HG02981 (cell line): ENCODE data around the gene PTPN14.
"Not testable (repeated sequence)": the region's sequence is repeated elsewhere in the genome, so short reads cannot be mapped to it uniquely, and the experiment has no call there.

Experiments used
- ATAC-seq: cut with Tn5 transposase; IDR thresholded peaks from one replicate; pipeline ENCODE4 v1.9.1; 2021; ENCODE audit warnings: mild to moderate bottlenecking, moderate library complexity; ENCODE audit not compliant: unreplicated experiment

Gene PTPN14

DNA sequence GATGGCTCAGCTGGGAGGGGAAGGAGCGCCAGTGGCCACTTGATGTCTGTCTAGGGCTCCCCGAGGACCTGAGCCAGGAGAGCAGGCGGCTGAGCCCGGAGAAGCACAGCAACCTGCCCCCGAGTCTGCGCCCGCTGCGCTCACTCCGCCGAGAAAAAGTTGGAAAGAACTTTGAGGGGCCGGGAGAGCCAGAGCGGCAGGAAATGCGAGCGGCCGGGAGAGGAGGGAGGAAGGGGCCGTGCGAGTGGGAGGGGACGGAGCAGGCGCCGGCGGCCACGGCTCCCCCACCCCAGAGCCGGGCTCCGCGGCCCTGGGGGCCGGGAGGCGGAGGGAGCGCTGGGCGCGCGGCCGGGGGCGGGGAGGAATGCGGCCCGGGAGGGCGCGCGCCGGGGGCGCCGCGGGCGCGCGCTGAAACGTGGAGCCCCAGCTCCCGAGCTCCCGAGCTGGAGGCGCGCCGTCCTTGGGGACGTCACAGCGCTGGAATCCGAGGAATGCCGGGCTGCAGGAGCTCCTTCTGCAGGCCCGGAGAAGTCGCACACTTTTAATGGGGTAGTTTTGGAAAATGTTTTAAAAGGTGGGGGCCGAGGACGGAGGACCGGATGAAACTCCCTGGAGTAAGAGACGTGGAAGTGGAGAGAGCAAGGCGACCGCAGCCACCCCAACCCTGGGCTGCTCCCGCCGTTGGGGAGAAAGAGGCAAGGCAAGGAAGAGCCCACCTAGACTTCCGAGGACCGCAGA is at the start of gene PTPN14:
PTPN14 (minus strand) TSS at position 167 of the 738 bp plus-strand sequence. CDS start 86,799 bp downstream, outside the sequence.
- no peak for ATAC-seq

DNA sequence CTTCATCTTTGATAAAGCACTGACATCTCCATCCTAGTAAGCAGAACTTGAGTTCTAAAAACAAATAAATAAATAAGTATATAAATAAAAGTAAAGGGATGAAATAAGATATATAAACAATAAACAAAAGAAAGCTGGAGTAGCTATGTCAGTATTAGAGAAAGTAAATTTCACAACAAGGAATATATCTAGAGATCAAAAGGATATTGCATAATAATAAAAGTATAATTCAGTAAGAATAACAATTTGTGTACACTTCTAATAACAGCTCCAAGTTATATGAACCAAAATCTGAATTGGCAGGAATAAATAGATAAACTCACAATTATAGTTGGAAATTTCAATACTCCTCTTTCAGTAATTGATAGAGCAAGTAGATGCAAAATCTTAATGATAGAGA is 41.8 kb upstream of the PTPN14 start:
- ATAC-seq = no peak

DNA sequence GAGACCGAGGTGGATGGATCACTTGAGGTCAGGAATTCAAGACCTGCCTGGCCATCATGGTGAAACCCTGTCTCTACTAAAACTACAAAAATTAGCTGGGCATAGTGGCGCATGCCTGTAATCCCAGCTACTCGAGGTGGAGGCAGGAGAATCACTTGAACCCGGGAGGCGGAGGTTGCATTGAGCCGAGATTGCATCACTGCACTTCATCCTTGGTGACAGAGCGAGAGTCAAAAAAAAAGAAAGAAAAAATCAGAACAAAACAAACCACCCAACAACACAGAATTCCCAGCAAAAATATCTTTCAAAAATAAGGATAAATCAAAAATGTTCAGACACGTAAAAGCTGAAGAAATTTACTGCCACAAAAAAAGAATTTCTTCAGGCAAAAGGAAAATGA is 40.5 kb upstream of the PTPN14 start:
- not testable (repeated sequence) for ATAC-seq

GRCh38 chr1:214590696-214591095 is 39.3 kb upstream of the PTPN14 start:
- ATAC-seq = no peak

- no peak for ATAC-seq
Observed at GRCh38 chr1:214588963-214589597, 37.7 kb upstream of the PTPN14 start.

GRCh38 chr1:214587165-214587564 is 35.8 kb upstream of the PTPN14 start:
- ATAC-seq = no peak

DNA sequence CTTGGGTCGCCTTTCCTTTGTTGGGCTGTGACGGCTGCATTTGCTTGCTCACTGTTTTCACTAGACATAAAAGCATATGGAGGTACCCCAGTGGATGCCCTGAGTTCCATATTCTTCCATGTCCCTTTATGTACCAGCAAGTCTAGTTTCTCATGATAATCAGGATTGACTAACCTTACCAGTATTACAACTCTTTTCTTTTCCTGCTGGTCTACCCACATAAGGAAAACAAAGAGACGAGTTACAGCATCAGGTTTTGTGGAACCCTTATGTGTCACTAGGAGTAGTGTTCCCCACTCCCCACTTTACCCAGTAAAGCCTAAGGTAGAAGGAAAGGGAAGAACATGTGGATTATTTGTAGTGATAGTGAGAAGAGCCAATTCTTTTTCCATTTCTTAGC is 35.2 kb upstream of the PTPN14 start:
- no peak for ATAC-seq

DNA sequence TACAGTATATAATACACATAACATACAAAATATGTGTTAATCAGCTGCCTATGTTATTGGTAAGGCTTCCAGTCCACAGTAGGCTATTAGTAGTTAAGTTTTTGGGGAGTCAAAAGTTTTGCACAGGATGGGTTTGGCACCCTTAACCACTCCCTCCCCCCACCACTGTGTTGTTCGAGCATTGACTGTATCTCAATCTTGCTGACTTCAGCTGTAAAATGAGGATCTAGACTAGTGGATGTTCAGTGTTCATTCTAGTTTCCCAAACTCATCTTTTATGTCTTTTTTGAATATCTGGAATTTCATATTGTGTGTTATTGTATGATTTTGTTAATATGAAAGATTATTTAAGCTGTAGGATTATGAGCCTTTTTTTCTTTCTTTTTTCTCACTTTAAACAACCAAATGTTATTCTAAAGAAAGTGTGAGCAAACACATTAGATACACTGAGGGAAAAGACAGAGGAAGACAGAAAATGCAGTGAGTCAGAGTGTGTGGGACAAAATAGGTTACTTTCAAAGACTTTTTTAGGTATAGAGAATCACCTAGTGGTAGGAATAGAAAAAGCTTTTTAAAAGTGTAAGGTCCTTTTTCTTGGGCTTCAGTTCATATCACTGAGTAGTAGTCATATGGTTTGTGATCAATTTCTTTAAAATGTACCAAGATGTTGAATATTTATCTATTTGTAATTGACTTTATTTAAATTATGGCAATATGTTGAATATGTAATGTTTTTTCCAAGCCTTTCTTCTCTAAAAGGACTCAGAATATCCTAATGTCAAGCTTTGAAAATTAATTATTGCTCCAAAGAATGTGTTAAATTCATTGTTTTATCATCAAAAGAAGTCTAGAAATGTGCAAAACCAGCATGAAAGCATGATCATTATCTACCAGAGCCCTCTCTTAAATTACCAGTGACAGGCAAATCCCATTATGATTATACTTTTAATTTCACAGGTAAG is 33.7 kb upstream of the PTPN14 start:
- ATAC-seq = peak; percentile 75

DNA sequence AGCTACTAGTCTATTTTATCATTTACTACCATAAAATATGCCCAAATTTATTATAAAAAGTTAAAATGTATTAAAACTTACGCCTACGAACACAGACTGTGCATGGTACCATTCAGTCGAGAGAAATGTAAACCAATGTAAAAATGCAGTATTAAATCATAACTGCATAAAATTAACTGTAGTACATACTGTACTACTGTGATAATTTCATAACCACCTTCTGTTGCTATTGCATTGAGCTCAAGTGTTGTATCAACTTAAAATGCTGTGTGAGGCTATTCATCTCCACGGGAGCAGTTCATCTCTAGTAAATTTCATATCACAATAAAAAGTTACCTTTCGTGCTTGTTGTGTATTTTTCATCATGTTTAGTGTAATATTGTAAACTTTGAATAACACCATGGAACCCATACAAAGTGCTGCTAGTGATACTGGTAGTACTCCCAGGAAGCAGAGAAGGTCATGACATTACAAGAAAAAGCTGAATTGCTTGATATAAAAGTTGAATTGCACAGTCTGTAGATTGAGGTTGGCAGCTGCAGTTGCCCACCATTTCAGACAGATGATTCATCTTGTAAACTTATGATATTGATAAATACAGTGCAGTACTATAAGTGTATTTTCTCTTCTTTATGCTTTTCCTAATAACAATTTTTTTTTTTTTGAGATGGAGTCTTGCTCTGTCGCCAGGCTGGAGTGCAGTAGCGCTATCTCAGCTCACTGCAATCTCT is 32.6 kb upstream of the PTPN14 start:
- no peak for ATAC-seq

DNA sequence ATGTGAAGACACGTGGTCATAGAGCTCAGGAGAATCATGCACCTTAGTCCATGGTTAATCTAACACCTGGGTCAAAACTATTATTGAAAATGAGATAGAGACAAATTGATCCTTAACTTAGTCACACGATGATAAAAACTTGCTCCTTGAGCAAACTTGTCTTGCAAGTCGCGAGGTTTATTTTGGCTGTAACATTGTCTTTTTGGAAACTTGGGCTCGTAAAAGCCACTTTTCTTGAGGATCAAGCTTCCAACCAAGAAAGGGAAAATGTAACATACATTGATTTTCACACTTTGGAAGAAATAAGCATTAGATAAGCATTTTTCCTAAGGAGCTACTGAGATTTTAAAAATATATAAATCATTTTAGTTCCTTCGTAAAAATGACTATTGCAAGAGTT is 31.7 kb upstream of the PTPN14 start:
- ATAC-seq = no peak

GRCh38 chr1:214582289-214582891 is 31.0 kb upstream of the PTPN14 start:
- no peak for ATAC-seq

- no peak for ATAC-seq
Observed at GRCh38 chr1:214581785-214582184, 30.4 kb upstream of the PTPN14 start.

- ATAC-seq = no peak
Observed at GRCh38 chr1:214579183-214579582, 27.8 kb upstream of the PTPN14 start.

- not testable (repeated sequence) for ATAC-seq
Observed at GRCh38 chr1:214576120-214576519, 24.7 kb upstream of the PTPN14 start.

GRCh38 chr1:214574598-214575411 is 23.4 kb upstream of the PTPN14 start:
- ATAC-seq = no peak

- no peak for ATAC-seq
Observed at GRCh38 chr1:214573386-214574318, 22.2 kb upstream of the PTPN14 start.

DNA sequence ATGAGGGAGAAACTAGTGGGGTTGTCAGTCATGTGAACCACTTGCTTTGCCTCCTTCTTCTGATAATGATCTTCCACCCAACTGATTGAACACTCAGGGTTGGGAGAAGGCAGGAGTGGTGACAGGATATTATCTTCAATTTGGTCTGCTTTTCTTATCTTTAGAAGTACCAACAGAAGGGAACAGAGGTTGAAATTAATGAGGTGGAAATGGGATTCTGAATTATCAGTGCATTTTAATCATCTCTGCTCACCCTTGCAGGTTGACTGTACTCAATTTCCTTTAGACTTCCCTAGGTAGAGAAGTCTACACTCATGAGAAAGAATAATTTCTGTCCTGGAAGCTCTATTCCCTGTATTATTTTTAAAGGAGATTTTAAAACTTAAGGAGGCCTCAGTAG is 19.9 kb upstream of the PTPN14 start:
- ATAC-seq = no peak

DNA sequence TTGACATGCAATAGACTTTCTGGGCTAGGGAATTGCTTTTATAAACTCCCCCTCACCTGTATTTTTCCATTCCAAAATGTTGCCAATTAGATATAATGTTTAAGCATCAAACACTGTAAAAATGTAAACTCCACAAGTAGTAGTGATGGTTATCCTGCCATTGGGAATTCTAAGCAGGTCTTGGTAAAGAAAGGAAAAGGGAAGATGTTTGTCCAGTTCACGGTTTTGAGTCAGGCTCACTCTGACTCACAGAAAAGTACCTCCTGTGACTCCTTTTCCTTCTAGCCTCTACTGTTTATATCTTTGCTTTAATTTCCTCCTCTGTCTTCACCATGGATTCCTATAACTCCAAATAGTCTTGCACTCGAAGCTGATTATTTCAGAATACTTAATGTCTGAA is 19.0 kb upstream of the PTPN14 start:
- ATAC-seq = no peak
